Loucy (cell line): ENCODE measurements around the gene SLC27A4.

Experiments
- H2AFZ ChIP-seq: fragments of 200-600 bp; sonication (generic); 2 replicates; pipeline ENCODE4 v1.6.0; 2016; ENCODE audit warnings: antibody characterized with exemption, mild to moderate bottlenecking, low read length, moderate library complexity
- H3F3A ChIP-seq: fragments of 200-600 bp; 2 replicates; pipeline ENCODE4 v1.6.0; 2016; ENCODE audit warnings: antibody characterized with exemption, low read depth, mild to moderate bottlenecking
- H3K27me3 ChIP-seq: fragments of 200-600 bp; sonication (generic); 2 replicates; pipeline ENCODE4 v1.6.1; 2014; ENCODE audit warnings: low read length, mild to moderate bottlenecking; ENCODE audit not compliant: insufficient read depth, poor library complexity, severe bottlenecking
- H3K36me3 ChIP-seq: fragments of 200-600 bp; sonication (generic); 2 replicates; pipeline ENCODE4 v1.6.1; 2016; ENCODE audit warnings: low read length; ENCODE audit not compliant: insufficient read depth
- H3K4me1 ChIP-seq: fragments of 200-600 bp; sonication (generic); 2 replicates; pipeline ENCODE4 v1.5.1; 2014; ENCODE audit warnings: low read length, mild to moderate bottlenecking; ENCODE audit not compliant: insufficient read depth, poor library complexity, severe bottlenecking
- H3K4me2 ChIP-seq: fragments of 200-600 bp; sonication (generic); 2 replicates; pipeline ENCODE4 v1.6.0; 2014; ENCODE audit warnings: antibody characterized with exemption, low read length, low read depth, mild to moderate bottlenecking; ENCODE audit not compliant: poor library complexity, severe bottlenecking
- H3K4me3 ChIP-seq: fragments of 200-600 bp; sonication (generic); 2 replicates; pipeline ENCODE4 v1.5.1; 2014; ENCODE audit warnings: low read length, mild to moderate bottlenecking, mixed read lengths; ENCODE audit not compliant: poor library complexity, severe bottlenecking
- H3K79me2 ChIP-seq: fragments of 200-600 bp; sonication (generic); 2 replicates; pipeline ENCODE4 v1.6.1; 2014; ENCODE audit warnings: low read length; ENCODE audit not compliant: insufficient read depth
- H3K9ac ChIP-seq: fragments of 200-600 bp; sonication (generic); 2 replicates; pipeline ENCODE4 v1.6.0; 2014; ENCODE audit warnings: mild to moderate bottlenecking, low read depth, low read length, moderate library complexity; ENCODE audit not compliant: poor library complexity, severe bottlenecking
- H3K9me2 ChIP-seq: fragments of 200-600 bp; sonication (generic); replicated peaks from 2 replicates; pipeline ENCODE4 v1.6.1; 2016; ENCODE audit warnings: low read depth, low read length, mixed read lengths
- H3K9me3 ChIP-seq: fragments of 200-600 bp; sonication (generic); 2 replicates; pipeline ENCODE4 v1.6.1; 2014; ENCODE audit warnings: mild to moderate bottlenecking, antibody characterized with exemption, low read length, low read depth; ENCODE audit not compliant: insufficient read depth
- H4K20me1 ChIP-seq: fragments of 200-600 bp; sonication (generic); 2 replicates; pipeline ENCODE4 v1.6.0; 2014; ENCODE audit warnings: antibody characterized with exemption, low read length, mild to moderate bottlenecking; ENCODE audit not compliant: insufficient read depth, poor library complexity, severe bottlenecking
- CTCF ChIP-seq: fragments of 200-600 bp; sonication (generic); conservative IDR thresholded peaks from 2 replicates; pipeline ENCODE4 v1.5.1; 2014; ENCODE audit warnings: mild to moderate bottlenecking, antibody characterized with exemption, low read length
- EZH2phosphoT487 ChIP-seq: fragments of 200-600 bp; IDR thresholded peaks from 2 replicates; pipeline ENCODE4 v1.6.1; 2018; ENCODE audit warnings: antibody characterized with exemption, mild to moderate bottlenecking, moderate library complexity, borderline replicate concordance

The SLC27A4 gene

DNA sequence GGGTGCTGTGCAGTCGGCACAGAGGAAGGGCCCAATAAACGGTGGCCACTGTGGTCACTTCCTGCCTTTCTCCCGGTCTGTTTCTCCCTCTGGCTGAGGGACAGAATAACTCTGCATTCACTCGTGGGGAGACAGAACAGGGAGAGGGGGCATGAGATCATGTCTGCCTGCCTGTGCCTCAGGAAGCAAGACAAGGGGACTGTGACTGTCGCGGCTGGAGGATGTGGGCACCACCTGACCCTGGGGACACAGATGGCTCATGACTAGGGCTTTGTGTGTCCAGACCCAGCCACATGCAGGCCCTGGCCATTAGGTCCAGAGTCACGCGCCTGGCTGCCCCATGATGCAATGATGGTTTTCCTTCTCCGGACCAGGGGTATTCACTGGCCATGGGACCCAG lies 23.9 kb upstream of the SLC27A4 start:
- peaks cover 18% of the 10 kb centered on the region; the same call in 1 of the 2 replicates for H3K36me3 ChIP-seq
- no peaks in the 10 kb centered on the region for H3K27me3 ChIP-seq
- H4K20me1 ChIP-seq: no peaks in the 10 kb centered on the region
- no peak for TF ChIP-seq CTCF
- TF ChIP-seq EZH2phosphoT487: no peak
- no peak overlapping the region for H2AFZ ChIP-seq
- no peaks in the 10 kb centered on the region for H3K9me2 ChIP-seq
- H3F3A ChIP-seq: no peaks in the 10 kb centered on the region
- H3K4me3 ChIP-seq: no peak overlapping the region
- peaks cover 7% of the 10 kb centered on the region for H3K79me2 ChIP-seq
- no peaks in the 10 kb centered on the region for H3K9me3 ChIP-seq
- peaks cover 6% of the 10 kb centered on the region for H3K4me1 ChIP-seq
- no peak overlapping the region for H3K9ac ChIP-seq
- H3K4me2 ChIP-seq: no peak overlapping the region

- H3K36me3 ChIP-seq: peaks cover 18% of the 10 kb centered on the region; the same call in 1 of the 2 replicates
These were observed 22.7 kb upstream of the SLC27A4 start for GRCh38 chr9:128317629-128318028.

DNA sequence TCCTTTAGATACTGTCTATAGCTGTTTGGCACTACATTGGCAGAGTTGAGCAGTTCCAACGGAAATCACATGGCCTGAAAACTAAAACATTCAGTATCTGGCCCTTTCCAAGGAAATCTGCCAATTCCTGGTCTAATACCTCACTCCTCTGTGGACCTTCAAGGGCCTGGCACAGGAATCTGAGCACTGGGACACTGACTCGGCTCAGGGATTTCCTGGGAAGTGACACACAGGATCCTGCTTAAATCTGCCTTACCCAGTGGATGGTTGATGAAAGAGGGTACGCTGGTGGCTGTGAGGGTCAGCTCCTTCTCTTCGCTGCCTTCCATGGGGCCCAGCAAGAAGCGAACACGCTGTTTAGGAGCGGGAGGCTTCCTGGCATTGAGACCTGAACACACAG lies 19.0 kb upstream of the SLC27A4 start:
- no peaks in the 10 kb centered on the region for H3K9me2 ChIP-seq
- peak overlapping the region; percentile 86 for H3K9ac ChIP-seq
- H3K36me3 ChIP-seq: peaks cover 11% of the 10 kb centered on the region; the same call in 1 of the 2 replicates
- no peaks in the 10 kb centered on the region for H3F3A ChIP-seq
- H2AFZ ChIP-seq: no peak overlapping the region
- H3K4me1 ChIP-seq: peaks cover 8% of the 10 kb centered on the region
- no peak for TF ChIP-seq CTCF
- TF ChIP-seq EZH2phosphoT487: no peak
- no peaks in the 10 kb centered on the region for H3K9me3 ChIP-seq
- peaks cover 38% of the 10 kb centered on the region for H3K79me2 ChIP-seq
- peak overlapping the region; percentile 76 for H3K4me2 ChIP-seq
- H3K27me3 ChIP-seq: no peaks in the 10 kb centered on the region
- peaks cover 7% of the 10 kb centered on the region for H4K20me1 ChIP-seq
- peak overlapping the region; percentile 95 for H3K4me3 ChIP-seq

More at GRCh38 chr9:128317629-128318028, 22.7 kb upstream of the SLC27A4 start:
- Histone ChIP-seq H3K27me3 (no peaks in the 10 kb centered on the region), H4K20me1 (no peaks in the 10 kb centered on the region), H3K4me1 (peaks cover 8% of the 10 kb centered on the region), H3K9me3 (no peaks in the 10 kb centered on the region), H3K4me3 (no peak overlapping the region), H3K79me2 (peaks cover 14% of the 10 kb centered on the region), H3F3A (no peaks in the 10 kb centered on the region), H3K9ac (no peak overlapping the region), H2AFZ (no peak overlapping the region), H3K9me2 (no peaks in the 10 kb centered on the region), H3K4me2 (no peak overlapping the region)
- TF ChIP-seq CTCF (no peak), EZH2phosphoT487 (no peak)
